AG04450 (cell line): Measurements from ENCODE around the gene GSE1. TPM values are rescaled to one million over a fixed set of nuclear protein-coding genes. Genes with fewer than 3 reads are reported as not detected.

ENCODE experiments used
- CTCF ChIA-PET: fragments of 300-600, 350-600 bp; formaldehyde crosslinking; extraction: SDS; loops from one replicate; lab custom pipeline; 2022; ENCODE audit warnings: antibody characterized with exemption, inconsistent platforms; lab: Charles Lee
- POLR2A ChIA-PET: fragments of 350-600 bp; formaldehyde crosslinking; extraction: SDS; loops from one replicate; lab custom pipeline; 2021; ENCODE audit warnings: antibody characterized with exemption, inconsistent platforms; lab: Yijun Ruan, JAX
- DNase-seq: peaks from one replicate; pipeline ENCODE4 v3.0.0-alpha.2; 2011; ENCODE audit warnings: low read depth, low spot score
- H3K27ac ChIP-seq: one replicate; pipeline ENCODE4 v1.5.1; 2012; ENCODE audit warnings: low read depth, low read length, control low read depth
- H3K27me3 ChIP-seq: one replicate; pipeline ENCODE4 v1.6.0; 2012; ENCODE audit warnings: low read length; ENCODE audit not compliant: control insufficient read depth, insufficient read depth
- H3K4me3 ChIP-seq: 2 replicates; pipeline ENCODE4 v1.5.1; 2011; ENCODE audit warnings: mild to moderate bottlenecking, low read depth, low read length, control low read depth
- H3K9me3 ChIP-seq: 2 replicates; pipeline ENCODE4 v1.5.1; 2012; ENCODE audit warnings: low read length; ENCODE audit not compliant: control insufficient read depth, insufficient read depth
- CTCF ChIP-seq: IDR thresholded peaks from 2 replicates; pipeline ENCODE4 v1.5.1; 2011; ENCODE audit warnings: low read depth, low read length, control low read depth, inconsistent platforms
- polyA plus RNA-seq: library from polyadenylated mRNA; depleted of rRNA; stranded (reverse); fragments of >200 nt; gene quantifications from 2 replicates; pipeline ENCODE4 v1.2.3, GENCODE V29; 2011

The GSE1 gene
- polyA plus RNA-seq, 1 experiment, result 18.2 TPM

GRCh38 chr16:85710732-85711131 lies 97.6 kb downstream of the GSE1 start:
- H3K9me3 ChIP-seq, result peaks cover 12% of the 10 kb centered on the region
- H3K27me3 ChIP-seq, result no peaks in the 10 kb centered on the region
- ChIA-PET POLR2A (no interaction called here), CTCF (no interaction called here)
- no peak for DNase-seq
- H3K27ac ChIP-seq, result no peak overlapping the region
- no peak for TF ChIP-seq CTCF
- H3K4me3 ChIP-seq, result no peak overlapping the region

GRCh38 chr16:85711982-85712587 lies 99.0 kb downstream of the GSE1 start:
- DNase-seq, result no peak
- Histone ChIP-seq H3K4me3 (no peak overlapping the region), H3K27ac (no peak overlapping the region), H3K9me3 (peaks cover 12% of the 10 kb centered on the region), H3K27me3 (no peaks in the 10 kb centered on the region)
- CTCF ChIA-PET, result no interaction called here
- no peak for TF ChIP-seq CTCF
- POLR2A ChIA-PET, result interaction anchor here (0.6 kb wide), 1 partner anchor 18 kb away, joined by 3 read pairs; no protein-coding TSS in a partner anchor

- Histone ChIP-seq H3K9me3 (peaks cover 12% of the 10 kb centered on the region), H3K27ac (no peak overlapping the region), H3K27me3 (no peaks in the 10 kb centered on the region), H3K4me3 (no peak overlapping the region)
- no peak for DNase-seq
- TF ChIP-seq CTCF, result no peak
- POLR2A ChIA-PET, result no interaction called here
- CTCF ChIA-PET, result no interaction called here
Observed at GRCh38 chr16:85712801-85713200, 99.7 kb downstream of the GSE1 start.

DNA sequence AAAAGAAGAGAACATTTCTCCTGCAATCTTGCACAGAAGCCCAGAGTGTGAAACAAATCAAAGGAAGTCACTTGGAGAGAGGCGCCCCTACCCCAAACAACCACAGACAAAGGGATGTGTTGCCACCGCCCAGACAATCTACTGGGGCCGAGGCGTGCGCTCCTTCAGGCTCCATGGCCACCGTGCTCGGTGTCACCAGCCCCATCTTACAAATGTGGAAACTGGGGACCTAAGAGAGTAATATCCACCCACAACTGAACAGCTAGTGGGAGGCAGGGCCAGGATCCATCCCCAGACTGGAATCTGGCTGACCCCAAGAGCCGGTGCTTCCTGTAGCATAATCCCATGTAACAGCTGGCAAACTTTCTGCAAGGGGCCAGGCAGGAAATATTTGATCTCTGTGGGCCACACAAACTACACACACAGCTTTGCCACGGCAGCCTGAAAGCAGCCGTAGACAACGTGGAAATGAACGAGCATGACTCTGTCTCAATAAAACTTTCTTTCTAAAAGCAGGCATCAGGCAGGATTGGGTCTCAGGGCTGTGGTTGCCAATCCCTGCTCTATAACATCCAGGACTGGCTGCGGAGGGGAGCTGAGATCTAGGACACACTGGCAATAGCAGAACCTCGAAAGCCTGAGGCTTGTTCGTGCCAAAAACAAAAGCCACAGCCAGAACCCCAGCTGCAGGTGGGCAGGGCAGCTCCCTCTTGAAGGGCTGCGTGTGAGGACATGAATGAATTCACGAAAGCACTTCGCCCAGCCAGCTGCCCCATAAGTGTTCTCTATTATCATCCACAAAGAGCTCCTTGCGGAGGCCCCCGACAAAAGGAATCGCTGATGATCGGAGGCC lies 102.3 kb downstream of the GSE1 start:
- CTCF ChIA-PET, result interaction anchor here (0.7 to 1.8 kb wide), 3 partner anchors 12 to 462 kb away, joined by 3 to 6 read pairs (median 3); no protein-coding TSS in a partner anchor
- DNase-seq, result no peak
- no peak for TF ChIP-seq CTCF
- H3K9me3 ChIP-seq, result peaks cover 12% of the 10 kb centered on the region
- H3K27ac ChIP-seq, result no peak overlapping the region
- POLR2A ChIA-PET, result interaction anchor here (0.6 kb wide), 1 partner anchor 177 kb away, joined by 3 read pairs; no protein-coding TSS in a partner anchor
- no peaks in the 10 kb centered on the region for H3K27me3 ChIP-seq
- no peak overlapping the region for H3K4me3 ChIP-seq
